HG03139 (cell line): Measurements from ENCODE around the gene SHANK3.
"Not testable (repeated sequence)": the region's sequence is repeated elsewhere in the genome, so short reads cannot be mapped to it uniquely, and the experiment has no call there.

Experiments used
- ATAC-seq: cut with Tn5 transposase; IDR thresholded peaks from one replicate; pipeline ENCODE4 v1.9.1; 2021; ENCODE audit not compliant: unreplicated experiment

Gene SHANK3

DNA sequence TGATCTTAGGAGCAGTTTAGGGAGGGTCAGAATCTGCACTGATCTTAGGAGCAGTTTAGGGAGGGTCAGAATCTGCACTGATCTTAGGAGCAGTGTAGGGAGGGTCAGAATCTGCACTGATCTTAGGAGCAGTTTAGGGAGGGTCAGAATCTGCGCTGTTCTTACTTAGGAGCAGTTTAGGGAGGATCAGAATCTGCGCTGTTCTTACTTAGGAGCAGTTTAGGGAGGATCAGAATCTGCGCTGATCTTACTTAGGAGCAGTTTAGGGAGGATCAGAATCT lies 28.9 kb upstream of the SHANK3 start:
- not testable (repeated sequence) for ATAC-seq

DNA sequence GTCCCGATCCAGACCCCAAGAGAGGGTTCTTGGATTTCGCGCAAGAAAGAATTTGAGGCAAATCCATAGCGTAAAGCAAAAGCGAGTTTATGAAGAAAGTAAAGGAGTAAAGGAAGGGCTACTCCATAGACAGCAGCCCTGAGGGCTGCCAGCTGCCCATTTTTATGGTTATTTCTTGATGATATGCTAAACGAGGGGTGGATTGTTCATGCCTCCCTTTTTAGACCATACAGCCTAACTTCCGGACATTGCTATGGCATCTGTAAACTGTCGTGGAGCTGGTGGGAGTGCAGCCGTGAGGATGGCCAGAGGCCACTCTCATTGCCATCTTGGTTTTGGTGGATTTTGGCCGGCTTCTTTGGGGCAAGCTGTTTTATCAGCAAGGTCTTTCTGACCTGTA lies 19.4 kb upstream of the SHANK3 start:
- ATAC-seq = no peak

DNA sequence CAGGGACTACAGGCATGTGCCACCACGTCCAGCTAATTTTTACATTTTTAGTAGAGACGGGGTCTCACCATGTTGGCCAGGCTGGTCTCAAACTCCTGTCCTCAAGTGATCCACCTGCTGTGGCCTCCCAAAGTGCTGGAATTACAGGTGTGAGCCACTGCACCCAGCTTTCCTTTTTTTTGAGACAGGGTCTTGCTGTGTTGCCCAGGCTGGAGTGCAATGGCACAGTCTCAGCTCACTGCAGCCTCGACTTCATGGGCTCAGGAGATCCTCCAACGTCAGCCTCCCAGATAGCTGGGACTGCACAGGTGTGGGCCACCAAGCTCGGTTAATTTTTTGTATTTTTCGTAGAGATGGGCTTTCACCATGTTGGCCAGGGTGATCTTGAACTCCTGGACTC lies 18.0 kb upstream of the SHANK3 start:
- not testable (repeated sequence) for ATAC-seq

DNA sequence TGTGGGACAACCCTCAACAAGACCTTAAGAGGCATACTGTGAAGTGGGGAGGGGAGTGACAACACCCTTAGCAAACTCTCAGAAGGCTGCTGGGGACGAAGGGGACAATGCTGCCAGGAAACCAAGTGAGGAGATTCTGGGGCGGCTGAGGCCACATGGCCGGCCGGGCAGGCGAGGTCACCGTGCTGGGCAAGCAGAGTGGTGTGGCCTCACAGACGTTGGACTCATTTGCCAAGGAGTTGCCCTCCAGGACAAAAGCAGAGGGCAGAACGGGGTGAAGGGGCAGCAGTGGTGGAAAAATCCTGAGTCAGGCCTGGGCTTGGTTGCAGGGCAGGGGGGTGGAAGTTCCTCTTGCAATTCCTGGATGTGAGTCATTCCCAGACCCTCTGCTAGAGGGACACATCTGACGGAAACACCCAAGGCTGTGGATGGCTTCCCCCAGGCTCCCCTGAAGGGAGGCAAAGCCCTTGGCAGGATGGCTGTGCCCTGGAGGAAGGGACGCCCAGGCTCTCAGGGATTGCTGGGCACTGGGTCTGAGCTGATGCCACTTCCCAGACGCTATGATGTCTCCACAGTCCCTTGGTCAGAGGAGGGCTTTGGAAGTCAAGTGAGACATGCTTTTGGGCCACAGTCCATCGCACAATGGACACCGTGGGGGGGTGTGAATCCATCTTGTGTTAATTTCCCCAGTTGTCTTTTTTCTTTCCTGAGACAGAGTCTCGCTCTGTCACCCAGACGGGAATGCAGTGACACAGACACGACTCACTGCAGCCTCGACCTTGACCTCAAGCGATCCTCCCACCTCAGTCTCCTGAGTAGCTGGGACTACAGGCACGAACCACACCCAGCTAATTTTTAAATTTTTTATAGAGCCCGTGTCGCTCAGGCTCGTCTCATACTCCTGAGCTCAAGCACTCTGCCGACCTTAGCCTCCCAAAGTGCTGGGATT lies 16.2 kb upstream of the SHANK3 start:
- no peak for ATAC-seq

DNA sequence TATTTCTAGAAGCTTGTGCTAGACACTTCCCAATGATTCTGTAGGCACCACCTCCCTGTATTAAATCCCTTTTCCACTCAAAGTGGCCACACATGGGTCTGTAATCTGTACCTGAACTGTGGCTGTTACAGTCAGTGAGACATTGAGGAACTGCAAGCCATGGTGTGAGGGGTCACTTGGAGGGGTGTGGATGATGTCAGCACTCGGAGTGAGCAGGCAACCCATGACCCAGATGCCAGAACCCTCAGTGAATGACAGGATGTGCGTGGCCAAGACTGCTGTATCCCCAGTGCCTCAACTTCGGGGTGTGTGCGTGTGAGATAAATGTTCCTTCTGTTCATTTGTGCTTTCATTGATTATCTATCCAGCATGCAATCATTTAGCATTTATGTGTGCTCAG lies 14.7 kb upstream of the SHANK3 start:
- ATAC-seq = no peak

DNA sequence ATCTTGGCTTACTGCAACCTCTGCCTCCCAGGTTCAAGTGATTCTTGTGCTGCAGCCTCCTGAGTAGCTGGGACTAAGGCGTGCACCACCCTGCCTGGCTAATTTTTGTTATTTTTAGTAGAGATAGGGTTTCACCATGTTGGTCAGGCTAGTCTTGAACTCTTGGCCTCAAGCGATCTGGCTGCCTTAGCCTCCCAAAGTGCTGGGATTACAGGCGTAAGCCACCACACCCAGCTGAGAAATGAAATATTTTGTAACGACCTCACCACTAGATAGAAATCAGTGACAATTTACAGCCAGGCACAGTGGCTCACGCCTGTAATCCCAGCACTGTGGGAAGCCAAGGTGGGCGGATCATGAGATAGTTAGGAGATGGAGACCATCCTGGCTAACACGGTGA lies 12.9 kb upstream of the SHANK3 start:
- not testable (repeated sequence) for ATAC-seq

DNA sequence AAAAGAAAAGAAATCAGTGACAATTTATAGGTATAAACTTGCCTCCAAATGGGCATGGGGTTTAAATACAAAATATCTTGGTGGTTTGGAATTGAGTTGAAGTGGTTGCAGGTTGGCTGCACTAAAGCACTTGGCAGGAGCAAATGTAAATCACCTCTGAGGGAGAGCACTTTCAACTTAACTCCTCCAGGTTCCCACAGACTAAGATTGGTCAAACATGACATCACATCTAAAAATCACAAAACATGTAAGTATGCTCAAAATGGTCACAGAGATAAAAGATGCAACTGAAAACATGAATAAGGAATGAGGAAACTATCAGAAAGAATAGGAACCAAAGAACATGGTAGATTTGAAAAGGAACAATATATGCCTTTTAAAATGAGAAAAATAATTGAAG lies 12.3 kb upstream of the SHANK3 start:
- no peak for ATAC-seq

DNA sequence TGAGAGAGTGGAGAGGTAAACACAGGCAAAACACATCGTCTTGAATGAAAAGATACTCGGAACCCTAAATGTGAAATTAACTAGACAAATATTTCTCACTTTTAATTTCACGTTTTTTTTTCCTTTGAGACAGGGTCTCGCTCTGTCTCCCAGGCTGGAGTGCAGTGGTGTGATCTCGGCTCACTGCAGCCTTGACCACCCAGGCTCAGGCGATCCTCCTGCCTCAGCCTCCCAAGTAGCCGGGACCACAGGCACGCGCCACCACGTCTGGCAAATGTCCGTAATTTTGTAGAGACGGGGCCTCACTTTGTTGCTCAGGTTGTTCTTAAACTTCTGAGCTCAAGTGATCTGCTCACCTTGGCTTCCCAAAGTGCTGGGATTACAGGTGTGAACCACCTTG lies 7.4 kb upstream of the SHANK3 start:
- ATAC-seq = no peak

DNA sequence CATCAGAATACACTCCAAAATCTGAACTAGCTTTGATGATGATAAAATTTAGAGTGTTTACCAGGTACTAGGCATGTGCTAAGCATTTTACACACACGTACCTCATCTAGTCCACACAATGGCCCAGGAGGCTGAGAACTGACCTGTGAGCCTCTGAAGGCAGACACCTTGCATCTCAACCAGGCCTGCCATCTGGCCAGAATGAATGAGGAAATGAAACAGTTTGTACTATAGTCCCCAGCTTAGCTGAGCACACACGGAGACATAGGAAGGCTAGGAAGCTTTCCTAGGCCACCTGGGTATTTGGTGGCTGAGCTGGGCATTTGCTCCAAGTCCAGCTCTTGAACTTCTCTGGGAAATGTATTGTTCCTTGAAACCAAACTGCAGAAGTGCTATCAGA lies 6.9 kb upstream of the SHANK3 start:
- ATAC-seq = no peak

DNA sequence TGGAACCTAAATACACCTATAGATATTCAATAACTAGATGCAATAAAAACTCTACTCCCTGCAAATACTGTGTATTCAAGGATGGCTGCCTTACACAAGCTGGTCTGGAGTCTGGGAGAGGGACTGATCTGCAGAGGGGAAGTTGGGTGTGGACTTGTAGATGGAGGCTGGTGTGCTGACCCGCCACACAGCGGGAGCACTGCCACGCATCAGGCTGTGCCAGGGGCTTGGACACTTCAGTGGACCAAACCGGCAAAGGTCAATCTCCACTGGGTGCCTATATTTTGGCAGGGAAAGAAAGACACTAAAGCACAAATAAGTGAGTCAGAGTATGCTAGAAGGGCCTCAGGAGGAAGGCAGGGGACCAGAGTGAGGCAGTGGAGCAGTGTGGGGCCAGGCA lies 2.1 kb upstream of the SHANK3 start:
- ATAC-seq = no peak

DNA sequence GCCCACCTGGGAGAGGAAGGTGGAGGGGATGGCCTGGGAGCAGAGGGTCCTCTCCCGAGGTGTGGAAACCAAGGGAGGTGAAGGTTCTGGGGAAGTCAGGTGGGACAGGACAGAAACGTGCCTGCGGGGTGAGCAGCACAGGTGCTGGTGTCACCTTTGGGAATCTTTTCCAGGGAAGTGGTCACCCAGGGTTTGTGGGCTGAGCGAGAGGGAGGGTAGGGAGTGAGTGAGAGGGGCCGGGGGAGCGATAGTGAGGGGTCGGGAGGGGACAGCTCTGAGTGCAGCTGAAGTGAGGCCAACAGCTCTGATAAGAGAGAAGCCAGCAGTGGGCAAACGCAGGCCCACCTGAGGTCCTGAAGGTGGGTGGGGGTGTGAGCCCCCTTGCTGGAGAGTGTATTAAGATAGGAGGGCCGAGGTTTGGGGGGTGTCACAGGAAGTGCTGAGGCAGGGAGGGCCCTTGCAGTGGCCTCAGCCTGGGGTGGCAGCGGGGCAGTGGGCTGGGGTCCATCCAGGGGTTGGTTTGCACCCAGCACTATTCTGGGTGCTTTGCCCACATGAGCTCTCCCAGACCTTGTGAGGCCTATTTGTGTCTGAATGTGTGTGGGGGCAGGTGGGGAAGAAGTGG lies 1.6 kb upstream of the SHANK3 start:
- ATAC-seq = no peak

DNA sequence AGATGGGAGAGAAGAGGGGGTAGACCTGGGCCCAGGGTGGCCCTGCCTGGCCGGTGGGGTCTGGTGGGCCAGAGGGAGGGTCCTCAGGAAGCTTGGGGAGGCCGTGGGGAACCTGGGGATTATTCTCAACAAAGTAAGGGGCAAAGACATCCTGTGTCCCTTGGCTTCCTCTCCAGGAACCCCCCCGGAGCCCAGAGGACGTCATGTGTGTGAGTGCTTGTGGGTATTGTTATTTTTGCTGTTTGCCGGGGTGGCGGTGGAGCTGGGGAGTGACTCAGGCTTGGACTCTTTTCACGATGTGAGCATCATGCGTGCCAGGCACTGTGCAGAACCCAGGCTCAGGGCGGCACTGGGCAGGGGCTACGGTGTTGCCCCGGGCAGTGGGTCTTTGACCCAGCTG lies 982 bp upstream of the SHANK3 start:
- ATAC-seq = no peak

DNA sequence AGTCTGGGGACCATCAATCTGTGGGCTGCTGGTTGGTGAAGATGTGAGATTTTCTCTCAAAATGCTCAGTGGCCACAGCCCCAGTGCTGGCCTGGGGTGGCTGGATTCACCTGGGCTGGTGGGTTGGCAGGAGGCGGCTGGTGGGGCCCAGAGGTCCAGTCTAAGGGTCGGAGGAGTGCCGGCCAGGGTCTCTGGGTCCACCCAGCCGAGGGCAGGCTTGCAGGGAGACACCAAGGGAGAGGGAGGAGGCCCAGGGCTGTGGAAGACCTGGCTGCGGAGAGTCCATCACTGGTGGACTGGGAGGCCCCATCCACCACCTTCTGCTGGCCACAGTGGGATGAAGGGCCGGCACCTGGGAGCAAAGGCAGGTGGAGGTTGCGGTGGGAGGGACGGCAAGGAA lies 582 bp upstream of the SHANK3 start:
- no peak for ATAC-seq

DNA sequence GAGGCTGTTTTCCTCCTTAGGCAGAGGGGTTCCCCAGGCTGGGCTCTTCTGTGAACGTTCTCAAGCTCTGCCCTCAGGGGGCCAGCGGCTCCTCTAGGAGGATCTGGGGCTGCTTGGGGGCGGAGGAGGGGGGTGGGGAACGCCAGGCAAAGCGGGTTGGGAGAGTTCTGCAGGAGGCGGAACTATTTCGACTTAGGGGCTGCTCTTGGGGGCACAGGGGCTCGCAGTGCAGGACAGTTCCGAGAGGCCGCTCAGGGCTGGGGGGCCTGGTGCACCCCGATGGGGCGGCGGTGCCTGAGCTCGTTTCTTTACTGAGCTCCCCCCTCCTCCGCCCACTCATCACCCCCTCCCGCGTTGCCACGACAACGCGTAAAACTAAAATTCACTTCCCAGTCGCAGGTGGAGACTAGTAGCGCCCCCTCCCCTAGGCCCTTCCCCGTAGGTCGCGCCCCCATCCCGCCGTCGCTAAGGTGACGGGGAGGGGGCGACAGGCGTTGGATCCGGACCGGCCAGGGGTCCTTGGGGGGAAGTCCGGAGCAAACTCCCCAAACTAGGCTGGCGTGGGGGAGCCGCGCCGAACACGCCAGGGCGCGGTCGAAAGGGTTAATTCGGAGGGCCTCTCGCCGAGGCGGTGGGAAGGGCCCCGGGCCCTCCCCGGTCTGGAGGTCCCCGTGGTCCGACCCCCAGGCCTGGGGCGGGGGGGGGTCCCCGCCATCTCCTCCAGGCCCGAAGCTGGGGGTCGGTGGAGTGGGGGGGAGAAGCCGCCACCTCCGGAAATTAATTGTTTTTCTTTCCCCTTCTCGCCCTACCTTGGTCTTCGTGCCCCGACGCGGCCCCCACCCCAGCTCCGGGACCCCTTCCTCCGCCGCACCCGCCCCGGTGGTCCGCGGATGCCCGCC lies 857 bp downstream of the SHANK3 start:
- no peak for ATAC-seq

DNA sequence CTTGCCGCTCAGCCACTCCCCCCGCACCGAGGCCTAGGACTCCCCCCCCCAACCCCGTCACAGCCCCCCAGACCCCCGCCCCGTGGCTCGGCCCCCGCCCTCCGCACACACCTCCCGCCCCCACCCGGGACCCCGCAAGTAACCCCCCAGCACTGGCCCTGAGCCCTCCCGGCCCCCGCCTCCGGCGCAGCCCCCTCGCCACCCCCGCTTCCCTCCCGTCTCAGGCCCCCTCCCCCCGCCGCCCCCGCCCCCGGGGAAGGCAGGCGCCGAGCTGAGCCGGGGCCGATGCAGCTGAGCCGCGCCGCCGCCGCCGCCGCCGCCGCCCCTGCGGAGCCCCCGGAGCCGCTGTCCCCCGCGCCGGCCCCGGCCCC lies 1.5 kb downstream of the SHANK3 start:
- no peak for ATAC-seq

DNA sequence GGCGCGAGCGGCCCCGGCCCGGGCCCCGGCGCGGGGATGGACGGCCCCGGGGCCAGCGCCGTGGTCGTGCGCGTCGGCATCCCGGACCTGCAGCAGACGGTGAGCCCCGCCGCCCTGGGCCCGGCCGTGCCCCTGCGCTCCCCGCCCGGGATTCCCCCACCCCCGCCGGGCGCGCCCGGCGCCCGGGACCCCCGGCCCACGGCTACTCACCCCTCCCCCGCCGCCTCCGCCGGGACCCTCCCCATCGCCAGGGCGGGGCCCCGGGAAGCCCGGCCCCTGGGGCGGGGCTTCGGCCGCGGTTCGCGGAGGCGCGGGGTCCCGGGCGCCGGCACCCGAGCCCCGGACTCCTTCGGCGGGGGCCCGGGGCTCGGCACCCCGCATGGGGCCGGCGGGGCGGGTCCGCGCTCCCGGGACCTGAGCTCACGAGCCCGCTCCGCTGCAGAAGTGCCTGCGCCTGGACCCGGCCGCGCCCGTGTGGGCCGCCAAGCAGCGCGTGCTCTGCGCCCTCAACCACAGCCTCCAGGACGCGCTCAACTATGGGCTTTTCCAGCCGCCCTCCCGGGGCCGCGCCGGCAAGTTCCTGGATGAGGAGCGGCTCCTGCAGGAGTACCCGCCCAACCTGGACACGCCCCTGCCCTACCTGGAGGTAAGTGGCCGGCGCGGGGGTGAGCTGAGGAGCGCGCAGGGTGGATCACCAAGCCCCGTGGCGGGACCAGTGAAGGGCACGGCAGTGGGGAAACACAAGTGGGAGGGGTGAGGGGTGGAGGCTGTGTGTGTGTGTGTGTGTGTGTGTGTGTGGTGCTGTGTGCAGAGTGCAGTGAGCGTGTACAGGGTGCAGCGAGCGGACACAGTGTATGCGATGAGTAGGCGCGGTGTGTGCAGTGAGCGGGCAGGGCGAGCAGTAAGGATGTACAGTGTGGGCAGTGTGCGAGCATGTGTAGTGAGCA lies 2.3 kb downstream of the SHANK3 start:
- no peak for ATAC-seq

DNA sequence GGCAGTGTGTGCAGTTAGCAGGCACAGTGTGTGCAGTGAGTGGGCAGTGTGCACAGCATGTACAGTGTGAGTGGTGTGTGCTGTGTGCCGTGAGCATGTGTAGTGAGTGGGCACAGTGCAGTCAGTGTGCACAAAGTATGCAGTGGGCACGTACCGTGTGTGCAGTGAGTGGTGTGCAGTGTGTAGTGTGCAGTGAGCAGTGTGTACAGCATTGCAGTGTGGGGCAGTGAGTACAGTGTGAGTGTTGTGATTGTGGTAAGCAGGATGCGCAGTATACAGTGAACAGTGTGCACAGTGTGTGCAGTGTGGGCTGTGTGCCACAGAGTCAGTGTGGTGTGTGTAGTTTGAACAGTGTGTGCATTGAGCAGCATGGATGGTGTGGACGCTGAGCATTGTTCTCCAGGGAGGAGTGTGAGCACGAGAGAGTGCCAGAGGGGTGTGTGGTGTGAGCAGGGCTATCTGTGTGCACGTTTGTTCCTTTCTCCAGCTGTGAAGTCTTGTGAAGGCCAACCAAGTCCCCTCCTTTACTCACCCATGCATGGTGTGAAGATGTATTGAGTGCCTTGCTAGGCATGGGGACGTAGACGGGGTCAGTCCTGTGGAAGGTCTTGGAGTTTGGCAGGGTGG lies 3.0 kb downstream of the SHANK3 start:
- ATAC-seq = no peak

DNA sequence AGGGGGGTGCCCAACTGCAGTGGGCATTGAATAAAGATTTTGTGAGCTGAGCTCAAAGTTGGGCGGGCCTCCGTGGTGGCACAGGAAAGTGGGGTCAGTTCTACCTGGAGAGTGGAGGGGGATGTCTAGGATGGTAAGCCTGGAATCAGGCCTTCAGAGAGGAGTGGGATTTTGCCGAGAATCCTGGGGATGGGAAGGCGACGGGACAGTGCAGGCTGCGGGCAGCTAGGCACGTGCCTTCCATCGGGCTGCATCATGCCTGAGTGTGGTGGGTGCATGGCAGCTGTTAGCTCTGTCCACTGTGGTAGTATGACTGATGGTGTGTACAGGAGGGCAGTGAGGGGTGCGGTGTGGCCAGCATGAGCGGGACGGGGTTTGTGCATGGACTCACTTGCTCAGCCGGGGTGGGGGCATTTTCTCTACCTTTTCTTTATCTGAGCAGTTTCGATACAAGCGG lies 3.6 kb downstream of the SHANK3 start:
- ATAC-seq = no peak

DNA sequence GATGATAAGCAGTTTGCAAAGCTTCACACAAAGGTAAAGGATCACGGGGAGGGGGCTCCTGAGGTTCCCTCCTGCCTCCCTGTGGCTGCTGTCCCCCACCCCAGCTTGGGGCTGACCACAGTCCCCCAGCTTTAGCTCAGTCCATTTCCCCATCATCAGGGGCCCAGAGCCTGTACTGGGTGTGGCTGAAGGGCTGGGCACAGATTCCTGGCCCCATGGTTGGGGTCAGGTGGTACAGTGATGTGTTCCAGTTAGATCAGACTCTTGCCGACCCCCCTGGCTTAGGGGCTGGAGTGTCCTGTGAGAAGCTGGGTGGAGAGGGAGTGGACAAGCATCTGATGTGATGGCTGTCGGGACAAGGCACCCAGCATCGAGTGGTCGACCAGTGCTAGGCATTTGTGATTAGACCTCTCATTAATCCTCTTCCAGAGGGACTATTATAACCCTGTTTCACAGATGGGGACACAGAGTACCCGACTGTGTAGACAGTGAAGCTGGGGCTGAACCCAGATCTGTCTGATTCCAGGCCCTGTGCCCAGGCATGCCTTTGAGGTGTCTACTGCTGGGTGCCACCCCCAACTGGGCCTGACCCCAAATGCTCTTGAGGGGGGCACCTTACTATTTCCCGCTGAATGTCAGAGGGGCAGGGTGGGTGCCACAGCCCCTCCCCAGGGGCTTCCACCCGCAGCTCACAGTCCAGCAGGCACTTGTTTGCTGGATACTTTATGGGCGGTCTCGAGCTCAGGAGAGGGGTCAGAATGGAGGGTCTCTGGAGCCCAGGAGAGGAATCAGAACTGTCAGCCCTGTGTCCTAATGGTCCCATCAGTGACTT lies 4.3 kb downstream of the SHANK3 start:
- no peak for ATAC-seq
